ENCODE data around the gene RBFA.

The RBFA gene

GRCh38 chr18:80068571-80069272 is 34.5 kb downstream of the RBFA start:
- DNase-seq (ENCODE audit: insufficient read length, low spot score): no peak
- no peak for FAIRE-seq

DNA sequence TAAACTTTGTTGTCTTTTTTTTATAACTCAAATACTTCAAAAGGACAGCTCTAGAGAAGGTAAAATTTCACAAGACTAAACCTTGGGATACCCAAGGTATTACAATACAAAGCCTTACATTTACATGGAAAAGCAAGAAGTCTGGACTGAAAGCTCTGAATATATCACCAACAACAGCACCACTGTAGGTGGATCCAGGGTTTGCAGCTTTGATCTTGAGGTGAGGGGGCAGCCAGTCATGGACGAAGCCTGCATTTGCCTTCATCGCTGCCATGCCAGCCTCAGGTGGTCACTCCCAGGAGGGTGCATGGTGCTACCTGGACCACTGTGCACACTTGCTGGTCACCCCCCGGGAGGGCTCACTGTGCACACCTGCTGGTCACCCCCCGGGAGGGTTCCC is 36.6 kb downstream of the RBFA start:
- FAIRE-seq (no peak), DNase-seq (ENCODE audit: insufficient read length, low spot score) (no peak)

DNA sequence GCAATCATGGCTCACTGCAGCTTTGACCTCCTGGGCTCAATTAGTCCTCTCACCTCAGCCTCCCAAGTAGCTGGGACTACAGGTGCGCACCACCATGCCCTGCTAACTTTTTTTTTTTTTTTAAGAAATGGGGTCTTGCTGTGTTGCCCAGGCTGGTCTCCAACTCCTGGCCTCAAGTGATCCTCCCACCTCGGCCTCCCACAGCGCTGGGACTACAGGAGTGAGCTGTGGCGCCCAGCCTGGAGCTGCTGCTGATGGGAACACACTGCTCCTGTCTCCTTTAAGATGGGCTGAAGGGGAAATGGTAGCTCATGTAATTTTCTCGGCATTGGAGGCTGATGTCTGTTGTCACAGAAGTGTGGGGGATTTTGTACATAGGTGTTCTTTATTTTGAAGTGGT is 39.9 kb downstream of the RBFA start:
- DNase-seq (ENCODE audit: insufficient read length, low spot score) (no peak), FAIRE-seq (no peak)

GRCh38 chr18:80074697-80075096 is 40.5 kb downstream of the RBFA start:
- no peak for DNase-seq (ENCODE audit: insufficient read length, low spot score)
- FAIRE-seq: no peak

GRCh38 chr18:80075940-80076339 is 41.7 kb downstream of the RBFA start:
- no peak for FAIRE-seq
- no peak for DNase-seq (ENCODE audit: insufficient read length, low spot score)

DNA sequence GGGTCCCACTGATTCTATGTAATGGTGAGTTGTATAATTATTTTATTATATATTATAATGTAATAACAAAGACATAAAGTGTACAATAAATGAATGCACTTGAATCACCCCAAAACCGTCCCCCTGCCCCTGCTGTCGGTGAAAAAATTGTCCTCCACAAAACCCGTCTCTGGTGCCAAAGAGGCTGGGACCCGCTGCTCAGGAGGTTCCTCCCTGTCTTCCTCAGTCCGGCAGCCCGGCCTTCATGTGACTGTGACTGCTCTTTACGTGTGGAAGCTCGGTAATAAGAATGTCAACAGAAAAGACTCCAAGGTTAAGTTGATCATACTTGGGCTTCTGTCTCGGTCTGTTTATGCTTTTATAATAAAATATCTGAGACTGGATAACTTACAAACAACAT is 42.1 kb downstream of the RBFA start:
- FAIRE-seq (no peak), DNase-seq (ENCODE audit: insufficient read length, low spot score) (no peak)

GRCh38 chr18:80077873-80078272 is 43.6 kb downstream of the RBFA start:
- FAIRE-seq (no peak), DNase-seq (ENCODE audit: insufficient read length, low spot score) (no peak)
